GM21576 (cell line): Measurements from ENCODE around the gene NAB2.

Source experiments
- ATAC-seq: cut with Tn5 transposase; IDR thresholded peaks from one replicate; pipeline ENCODE4 v1.9.1; 2021; ENCODE audit warnings: mild to moderate bottlenecking, moderate library complexity; ENCODE audit not compliant: unreplicated experiment

NAB2 gene

DNA sequence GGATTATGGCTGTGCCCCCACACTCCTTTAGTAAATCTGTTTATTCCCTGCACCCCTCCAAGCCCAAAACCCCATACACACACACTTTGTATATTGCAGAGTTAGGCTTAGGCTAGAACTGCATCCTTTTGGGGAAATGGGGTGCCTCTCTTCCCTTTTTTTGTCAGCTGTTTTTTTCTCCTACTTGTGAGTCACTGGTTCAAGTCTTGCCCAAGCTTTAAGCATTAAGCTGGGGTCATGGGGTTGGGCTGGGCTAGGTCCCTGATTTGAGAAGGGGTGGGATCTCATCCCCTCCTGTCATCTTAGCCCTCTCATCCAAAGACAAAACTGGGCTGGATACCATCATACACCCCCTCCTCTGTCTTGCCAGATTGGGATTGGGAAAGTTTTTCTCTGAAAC lies 41.0 kb downstream of the NAB2 start:
- ATAC-seq = no peak

DNA sequence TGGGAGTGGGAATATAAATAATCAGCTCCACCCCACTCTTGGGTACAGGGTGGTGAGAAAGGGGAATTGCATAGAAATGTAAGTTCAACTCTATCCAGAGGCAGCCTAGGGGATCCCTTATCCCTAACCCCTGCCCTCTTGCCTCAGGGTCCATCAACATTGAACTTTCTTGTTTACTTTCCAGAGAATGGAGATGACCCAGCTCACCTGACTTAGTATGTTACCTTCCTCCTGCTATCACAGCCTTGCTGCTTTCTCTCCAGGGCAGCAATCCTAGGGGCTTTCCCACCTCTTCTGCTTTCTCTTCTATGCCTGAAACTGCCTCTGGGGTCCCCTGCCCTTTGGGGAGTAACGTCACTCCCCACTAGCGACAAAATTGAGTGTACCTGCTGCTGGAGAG lies 42.0 kb downstream of the NAB2 start:
- no peak for ATAC-seq

DNA sequence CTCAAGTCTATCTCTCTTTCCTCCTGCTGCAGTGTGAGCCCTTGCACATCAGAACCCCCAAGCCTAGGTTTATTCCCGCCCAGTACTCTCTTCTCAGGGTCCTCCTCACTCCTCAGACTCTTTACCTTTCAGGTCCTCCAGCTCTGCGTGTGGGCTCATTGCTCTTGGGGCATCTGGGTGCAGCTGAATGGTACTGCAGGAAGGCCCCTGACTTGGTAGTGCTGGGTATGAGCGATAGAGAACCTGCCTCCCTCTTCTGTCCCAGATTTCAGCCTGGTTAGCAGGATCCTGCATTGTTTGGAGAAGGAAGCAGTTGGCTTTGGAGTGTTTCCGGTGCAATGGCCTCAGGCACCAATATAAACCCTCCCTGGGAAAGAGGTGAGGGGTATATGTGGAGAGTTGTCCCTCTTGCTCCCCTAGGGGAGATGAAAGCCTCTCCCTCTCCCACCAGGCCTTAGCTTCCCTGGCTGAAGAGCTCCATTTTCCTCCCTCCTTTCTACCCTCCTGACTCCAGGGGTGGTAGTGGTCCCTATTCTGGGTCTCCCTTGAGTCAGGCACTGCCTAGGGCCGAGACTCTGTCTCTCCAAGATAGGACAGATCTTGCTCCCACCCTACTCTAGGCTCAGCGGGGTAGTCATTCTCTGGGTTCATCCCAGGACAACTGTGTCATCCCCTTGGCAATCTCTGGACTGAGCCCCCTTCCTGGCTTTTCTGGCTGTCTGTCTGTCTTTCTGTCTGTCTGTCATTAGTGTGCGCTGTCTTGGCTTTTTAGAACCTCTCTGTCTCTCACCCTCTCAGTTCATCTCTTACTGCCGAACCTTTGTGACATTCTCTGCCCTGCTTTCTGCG lies 43.2 kb downstream of the NAB2 start:
- no peak for ATAC-seq

DNA sequence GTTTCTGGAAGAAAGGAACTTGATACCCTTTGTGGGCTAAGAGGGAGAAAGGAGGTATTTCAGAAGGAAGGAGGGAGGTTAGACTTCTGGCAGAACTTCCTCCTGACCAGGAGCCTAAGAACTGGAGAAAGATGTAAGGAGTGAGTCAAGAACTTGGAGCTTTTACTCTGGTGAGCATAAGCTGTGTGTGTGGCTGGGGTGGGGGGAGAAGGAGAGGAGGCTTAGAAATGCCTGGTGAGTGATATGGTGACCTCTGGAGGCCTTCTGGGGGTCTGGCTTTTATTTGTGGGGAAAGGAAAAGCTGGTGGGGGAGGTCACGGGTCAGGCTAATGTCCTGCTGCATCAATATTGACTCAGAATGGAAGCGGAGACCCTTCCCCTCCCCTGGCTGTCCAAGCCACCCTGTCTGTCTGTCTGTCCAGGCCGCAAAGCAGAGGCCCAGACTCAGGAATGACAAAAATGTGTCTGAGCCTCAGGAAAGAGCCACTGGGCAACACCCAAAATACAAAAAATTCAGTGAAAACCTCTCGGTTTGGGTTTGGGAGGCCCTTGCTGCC lies 44.2 kb downstream of the NAB2 start:
- ATAC-seq = no peak

DNA sequence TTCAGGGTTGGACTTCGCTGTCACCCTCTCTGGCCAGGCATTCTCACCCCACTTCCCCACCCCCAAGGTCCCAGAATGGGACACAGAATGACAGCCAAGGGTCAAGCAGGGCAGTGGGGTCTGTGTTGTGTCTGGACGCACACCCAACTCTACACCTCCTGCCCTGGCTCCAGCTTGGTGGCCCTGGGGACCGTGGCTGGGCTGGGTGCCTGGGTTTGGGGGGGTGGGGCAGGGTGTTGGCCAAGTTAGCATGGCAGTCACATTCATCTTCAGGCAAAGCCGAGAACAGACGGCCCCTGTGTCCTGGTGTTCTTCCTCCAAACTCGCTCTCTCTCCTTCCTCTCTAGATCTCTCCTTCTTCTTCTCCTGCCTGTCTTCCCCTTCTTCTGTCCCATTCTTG lies 45.0 kb downstream of the NAB2 start:
- ATAC-seq = no peak

DNA sequence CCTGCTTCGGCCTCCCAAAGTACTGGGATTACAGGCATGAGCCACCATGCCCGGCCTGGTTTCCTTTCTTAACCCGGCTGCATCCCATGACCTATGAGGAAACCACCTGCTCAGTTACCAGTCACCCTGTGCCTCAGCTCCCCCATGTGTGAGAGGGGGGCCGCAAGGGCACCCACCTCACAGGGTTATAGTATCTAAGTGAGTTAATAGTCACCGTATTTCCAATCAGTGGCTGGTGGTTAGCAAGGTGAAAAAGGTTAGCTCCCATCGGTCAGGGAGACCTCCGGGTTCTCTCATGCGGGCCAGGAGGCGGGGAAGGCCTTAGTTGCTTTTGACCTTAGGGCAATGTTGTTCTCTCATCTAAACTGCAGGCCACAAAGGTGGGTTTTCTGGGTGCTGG lies 46.0 kb downstream of the NAB2 start:
- ATAC-seq = no peak

DNA sequence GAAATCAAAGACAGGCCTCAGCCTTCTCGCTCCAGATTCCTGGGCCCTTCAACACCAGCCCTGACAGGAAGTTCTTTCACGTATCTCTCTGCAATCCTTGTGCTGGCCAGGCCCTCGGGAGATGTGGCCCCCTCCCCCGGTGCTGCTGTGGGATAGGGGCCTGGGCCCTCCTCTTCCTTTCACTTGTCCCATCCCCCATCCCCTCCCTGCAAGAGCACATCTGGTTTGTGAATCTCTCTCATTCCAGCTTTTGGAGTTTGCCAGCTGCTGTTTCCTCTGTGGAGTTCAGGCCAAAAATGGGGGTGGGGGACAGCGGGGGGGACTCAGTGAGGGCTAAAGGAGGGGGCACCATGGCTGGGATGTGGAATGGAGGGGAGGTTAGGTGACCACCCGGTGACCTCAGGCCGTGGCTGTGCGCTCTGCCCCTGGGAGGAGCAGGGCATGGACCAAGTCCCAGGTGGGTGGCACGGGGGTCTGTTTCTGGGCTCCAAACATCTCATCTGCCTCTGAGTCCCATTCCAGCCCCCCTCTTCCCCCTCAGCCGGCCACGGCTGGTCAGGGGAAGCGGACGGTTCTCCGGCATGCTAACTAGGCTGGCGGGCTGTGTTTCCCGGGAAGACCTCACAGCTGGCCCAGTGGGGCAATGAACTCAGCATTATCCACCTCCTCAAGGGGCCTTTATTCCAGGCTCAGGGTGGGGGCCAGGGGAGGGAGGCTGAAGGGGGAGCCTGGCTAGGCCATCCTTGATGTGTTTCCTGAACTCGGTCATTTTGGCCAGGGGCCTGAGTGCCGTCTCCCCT lies 46.8 kb downstream of the NAB2 start:
- no peak for ATAC-seq

DNA sequence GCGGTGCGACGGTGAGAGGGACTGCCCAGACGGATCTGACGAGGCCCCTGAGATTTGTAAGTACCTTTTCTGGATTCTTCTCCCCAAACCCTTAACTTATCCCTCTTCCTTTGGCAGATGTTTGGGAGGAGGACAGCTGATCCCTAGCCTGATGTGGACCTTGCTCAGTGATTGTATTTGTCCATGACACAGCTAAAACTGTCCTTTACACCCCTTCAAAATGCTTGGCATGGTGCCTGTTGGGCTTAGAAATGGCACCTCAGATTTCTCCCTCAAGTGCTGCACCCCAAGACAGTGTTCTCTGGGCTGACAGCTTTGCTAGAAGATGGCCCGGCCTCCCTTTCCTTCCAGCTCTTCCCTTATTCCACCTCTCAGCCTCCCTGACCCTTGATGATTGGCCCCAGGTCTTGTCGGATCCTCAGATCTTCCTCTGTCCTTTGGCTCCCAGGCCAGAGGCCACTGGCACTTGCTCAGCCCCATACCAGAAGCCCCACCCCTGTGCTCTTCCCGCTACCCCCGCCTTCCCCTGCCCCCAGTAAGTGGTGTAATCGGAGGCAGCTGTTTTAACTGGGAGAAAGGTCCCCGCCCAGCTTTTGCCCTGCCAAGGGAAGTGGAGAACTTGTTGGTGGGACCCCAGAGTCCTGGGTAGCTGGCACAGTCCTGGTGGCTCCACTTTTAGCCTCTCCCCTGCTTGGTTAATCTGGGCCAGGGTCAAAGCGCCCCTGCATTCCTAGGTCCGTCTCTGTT lies 49.8 kb downstream of the NAB2 start:
- no peak for ATAC-seq

DNA sequence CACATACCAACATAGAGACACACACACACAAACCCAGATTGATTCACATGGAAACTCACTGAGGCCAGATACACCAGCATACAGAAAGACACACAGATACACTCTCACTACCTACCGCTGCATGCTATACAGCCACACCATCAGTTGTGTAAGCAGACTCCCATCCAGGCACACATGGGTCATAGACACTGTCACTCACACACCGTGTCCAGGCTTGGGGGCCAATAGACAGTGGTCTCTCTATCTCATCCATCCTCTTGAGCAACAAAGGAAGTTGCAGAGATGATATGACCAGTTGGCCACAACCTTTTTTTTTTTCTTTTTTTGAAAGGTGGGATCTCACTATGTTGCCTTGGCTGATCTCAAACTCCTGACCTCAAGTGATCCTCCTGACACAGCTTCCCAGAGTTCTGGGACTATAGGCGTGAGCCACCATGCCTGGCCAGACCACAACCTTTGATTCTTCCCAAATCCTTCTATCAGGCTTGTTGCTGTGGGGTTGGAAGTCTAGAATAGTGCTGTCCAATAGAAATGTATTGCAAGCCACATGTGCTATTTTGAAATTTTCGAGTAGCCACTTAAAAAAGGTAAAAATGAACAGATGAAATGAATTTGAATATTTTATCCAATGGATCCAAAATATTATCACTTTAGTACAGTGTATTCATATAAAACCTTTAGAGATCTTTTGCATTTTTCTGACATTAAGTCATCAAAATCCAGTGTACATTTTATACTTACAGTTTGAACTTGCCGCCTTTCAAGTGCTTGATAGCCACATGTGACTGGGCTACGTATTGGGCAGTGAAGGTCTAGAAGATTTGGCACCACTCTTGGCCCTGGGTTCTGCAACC lies 51.1 kb downstream of the NAB2 start:
- no peak for ATAC-seq

DNA sequence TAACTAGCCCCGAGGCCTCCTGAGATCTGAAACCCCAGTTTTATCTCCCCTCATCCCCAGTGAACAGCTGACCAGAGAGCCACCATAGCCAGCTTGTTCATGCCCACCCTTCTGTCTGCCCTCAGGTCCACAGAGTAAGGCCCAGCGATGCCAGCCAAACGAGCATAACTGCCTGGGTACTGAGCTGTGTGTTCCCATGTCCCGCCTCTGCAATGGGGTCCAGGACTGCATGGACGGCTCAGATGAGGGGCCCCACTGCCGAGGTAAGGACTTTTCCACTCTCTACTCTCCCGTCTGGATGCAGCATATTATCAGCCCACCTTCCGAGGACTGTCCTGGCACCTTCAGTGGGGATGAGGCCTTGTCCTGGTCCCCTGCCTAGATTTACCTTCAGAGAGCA lies 52.3 kb downstream of the NAB2 start:
- no peak for ATAC-seq

DNA sequence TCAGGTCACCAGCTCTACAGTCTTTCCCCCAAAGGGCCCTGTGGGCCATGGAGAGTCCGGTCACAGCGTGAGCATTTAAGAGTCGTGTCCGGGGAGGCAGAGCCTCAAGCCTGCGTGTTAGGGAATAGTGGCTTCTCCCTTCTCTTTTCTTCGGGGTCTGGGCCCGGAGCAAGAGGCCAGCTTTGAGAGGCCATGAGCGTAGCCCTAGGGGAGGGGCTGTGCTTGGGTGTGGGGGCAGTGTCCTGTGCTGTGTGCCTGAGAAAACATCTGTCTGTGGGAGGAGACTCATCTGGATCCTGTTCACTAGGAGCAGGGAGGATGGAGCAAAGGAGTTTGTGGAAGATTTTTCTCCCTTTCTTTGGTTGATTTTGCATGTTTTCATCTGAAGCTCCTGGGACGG lies 53.2 kb downstream of the NAB2 start:
- no peak for ATAC-seq

DNA sequence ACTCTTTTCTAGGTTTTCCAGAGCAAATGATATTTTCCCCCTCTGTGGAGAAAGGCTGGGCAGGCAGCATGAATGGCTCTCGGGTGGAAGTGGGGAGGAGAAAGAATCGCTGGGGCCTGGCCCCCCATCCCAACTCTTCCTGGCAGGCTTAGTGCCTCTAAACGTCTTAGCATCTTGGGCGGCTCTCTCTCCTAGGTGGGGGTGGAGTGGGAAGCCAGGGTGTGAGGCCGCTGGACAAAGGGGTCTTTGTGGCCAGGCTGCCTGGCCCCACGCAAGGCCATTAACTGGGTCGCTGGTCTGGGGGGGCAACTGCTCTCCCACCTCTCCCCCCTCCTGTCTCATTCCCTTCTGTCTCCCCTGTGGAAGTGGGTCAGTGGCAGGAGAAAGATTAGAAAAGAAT lies 53.8 kb downstream of the NAB2 start:
- ATAC-seq = no peak

DNA sequence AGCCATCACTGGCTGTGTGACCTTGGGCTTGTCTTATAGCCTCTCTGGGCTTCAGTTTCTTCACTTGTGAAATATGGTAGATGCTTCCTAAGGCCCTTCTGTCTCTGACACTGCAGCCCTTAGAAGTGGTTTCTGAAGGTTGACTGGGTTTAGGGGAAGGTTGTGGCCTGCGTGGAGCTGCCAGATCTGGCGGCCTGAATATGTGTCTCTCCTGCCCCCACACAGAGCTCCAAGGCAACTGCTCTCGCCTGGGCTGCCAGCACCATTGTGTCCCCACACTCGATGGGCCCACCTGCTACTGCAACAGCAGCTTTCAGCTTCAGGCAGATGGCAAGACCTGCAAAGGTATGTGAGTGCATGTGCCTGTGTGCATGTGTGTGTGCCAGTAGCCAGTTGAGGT lies 54.5 kb downstream of the NAB2 start:
- no peak for ATAC-seq
